GM12878 (cell line): ENCODE results near the gene ENGASE. TPM values are rescaled to one million over a fixed set of nuclear protein-coding genes. Genes with fewer than 3 reads are reported as not detected.

ENCODE experiments used
- ATAC-seq: fragments of 200-7000 bp; cut with Tn5 transposase; 3 replicates; pipeline ENCODE4 v1.9.1; 2020; ENCODE audit warnings: mild to moderate bottlenecking, moderate library complexity
- BruUV-seq: library from RNA; stranded (reverse); fragments of 400-500 nt; replicated peaks from 2 replicates; lab custom pipeline; 2021; lab: Mats Ljungman, UMichigan
- CTCF ChIA-PET: fragments of 300-600 bp; sonication (Branson Sonifier 250); formaldehyde crosslinking; extraction: SDS; loops from one replicate; lab custom pipeline; 2021; ENCODE audit warnings: inconsistent platforms; lab: Yijun Ruan, JAX
- POLR2A ChIA-PET: fragments of 350-600 bp; formaldehyde crosslinking; extraction: SDS; loops from one replicate; lab custom pipeline; 2021; ENCODE audit warnings: inconsistent platforms; lab: Charles Lee
- RAD21 ChIA-PET: fragments of 300-600 bp; sonication (Branson Sonifier 250); formaldehyde crosslinking; loops from one replicate; lab custom pipeline; 2023; ENCODE audit warnings: antibody characterized with exemption; ENCODE audit not compliant: unreplicated experiment; lab: Charles Lee
- SMC1A ChIA-PET: fragments of 300-600 bp; sonication (Branson Sonifier 250); formaldehyde crosslinking; loops from one replicate; lab custom pipeline; 2023; ENCODE audit not compliant: unreplicated experiment, uncharacterized antibody; lab: Charles Lee
- DNase-seq: peaks from one replicate; pipeline ENCODE4 v3.0.0-alpha.2; 2011; ENCODE audit warnings: low read depth, low spot score
- FAIRE-seq: peaks from 3 replicates; lab custom pipeline; 2011; peaks lifted over from hg19 to GRCh38; lab: Jason Lieb, UNC
- H2AFZ ChIP-seq: 2 replicates; pipeline ENCODE4 v1.6.0; 2011; ENCODE audit warnings: low read depth, low read length, control low read depth; ENCODE audit not compliant: control insufficient read depth
- H3K27ac ChIP-seq: 2 replicates; pipeline ENCODE4 v1.5.1; 2011; ENCODE audit warnings: control low read depth; ENCODE audit not compliant: control insufficient read depth, insufficient read depth
- H3K27me3 ChIP-seq, 2 experiments: replicated peaks in 1 of 2; 2 replicates each; pipeline versions ENCODE4 v1.6.0 to v1.6.1; 2011; ENCODE audit warnings: low read length in 1 of 2; ENCODE audit not compliant: control insufficient read depth in 2 of 2, insufficient read depth in 2 of 2
- H3K36me3 ChIP-seq, 2 experiments: 2 replicates each; pipeline ENCODE4 v1.5.1; 2011; ENCODE audit warnings: low read length in 1 of 2; ENCODE audit not compliant: control insufficient read depth in 2 of 2, insufficient read depth in 2 of 2
- H3K4me1 ChIP-seq: 2 replicates; pipeline ENCODE4 v1.6.1; 2011; ENCODE audit warnings: mild to moderate bottlenecking, low read length, moderate library complexity, mixed read lengths; ENCODE audit not compliant: control insufficient read depth, insufficient read depth
- H3K4me2 ChIP-seq: 2 replicates; pipeline ENCODE4 v1.6.0; 2011; ENCODE audit warnings: control low read depth; ENCODE audit not compliant: control insufficient read depth, insufficient read depth
- H3K4me3 ChIP-seq: fragments of 200-600 bp; sonication (generic); 2 replicates; pipeline ENCODE4 v1.5.1; 2016
- H3K79me2 ChIP-seq: 2 replicates; pipeline ENCODE4 v1.6.0; 2011; ENCODE audit warnings: low read length; ENCODE audit not compliant: control insufficient read depth, insufficient read depth
- H3K9ac ChIP-seq: 2 replicates; pipeline ENCODE4 v1.8.0; 2011; ENCODE audit warnings: low read length, control low read depth, mixed read lengths; ENCODE audit not compliant: control insufficient read depth, insufficient read depth
- H3K9me3 ChIP-seq: replicated peaks from 3 replicates; pipeline ENCODE4 v1.5.1; 2011; ENCODE audit warnings: mild to moderate bottlenecking, low read length; ENCODE audit not compliant: control insufficient read depth, insufficient read depth
- H4K20me1 ChIP-seq: 2 replicates; pipeline ENCODE4 v1.6.0; 2011; ENCODE audit not compliant: control insufficient read depth, insufficient read depth
- BHLHE40 ChIP-seq, 2 experiments: fragments of 450-650 bp in 1 of 2; IDR thresholded peaks; 2 replicates each; pipeline ENCODE4 v1.6.1; 2011 to 2017; ENCODE audit warnings: low read depth in 2 of 2, borderline replicate concordance in 1 of 2, improper control_type of control experiment in 1 of 2, low read length in 1 of 2, mild to moderate bottlenecking in 1 of 2
- CHD2 ChIP-seq: IDR thresholded peaks from 2 replicates; pipeline ENCODE4 v1.6.1; 2011; ENCODE audit warnings: low read depth, low read length, improper control_type of control experiment, borderline replicate concordance
- CREB1 ChIP-seq: IDR thresholded peaks from 2 replicates; pipeline ENCODE4 v1.6.1; 2012; ENCODE audit warnings: low read depth, mild to moderate bottlenecking, inconsistent platforms
- HCFC1 ChIP-seq: fragments of 150-350 bp; IDR thresholded peaks from 2 replicates; pipeline ENCODE4 v1.6.1; 2014; ENCODE audit warnings: low read length
- IKZF1 ChIP-seq: fragments of 450-650 bp; conservative IDR thresholded peaks from 2 replicates; pipeline ENCODE4 v1.6.1; 2017; ENCODE audit warnings: antibody characterized with exemption, mild to moderate bottlenecking
- NRF1 ChIP-seq: conservative IDR thresholded peaks from 2 replicates; pipeline ENCODE4 v1.6.1; 2011; ENCODE audit warnings: mild to moderate bottlenecking, low read depth, low read length, improper control_type of control experiment
- PRDM15 ChIP-seq: fragments of 450-650 bp; formaldehyde crosslinking; IDR thresholded peaks from 2 replicates; pipeline ENCODE4 v1.4.0; 2020; ENCODE audit warnings: mild to moderate bottlenecking, moderate library complexity
- RAD21 ChIP-seq: IDR thresholded peaks from 2 replicates; pipeline ENCODE4 v1.6.1; 2011; ENCODE audit warnings: mild to moderate bottlenecking, low read depth, low read length, moderate library complexity; ENCODE audit not compliant: insufficient read depth
- RAD51 ChIP-seq: fragments of 450-650 bp; IDR thresholded peaks from 2 replicates; pipeline ENCODE4 v1.6.1; 2016; ENCODE audit warnings: moderate library complexity, mild to moderate bottlenecking, inconsistent platforms
- RCOR1 ChIP-seq: conservative IDR thresholded peaks from 2 replicates; pipeline ENCODE4 v1.6.1; 2012; ENCODE audit warnings: low read depth, low read length, improper control_type of control experiment
- SIN3A ChIP-seq: IDR thresholded peaks from 2 replicates; pipeline ENCODE4 v1.6.1; 2012; ENCODE audit warnings: low read depth, low read length, improper control_type of control experiment
- SMARCA5 ChIP-seq: fragments of 450-650 bp; IDR thresholded peaks from 2 replicates; pipeline ENCODE4 v1.6.1; 2017; ENCODE audit warnings: mild to moderate bottlenecking
- STAT3 ChIP-seq: IDR thresholded peaks from 2 replicates; pipeline ENCODE4 v1.6.1; 2011; ENCODE audit warnings: low read depth, low read length, improper control_type of control experiment
- ZBED1 ChIP-seq: IDR thresholded peaks from 2 replicates; pipeline ENCODE4 v1.6.1; 2016; ENCODE audit warnings: borderline replicate concordance
- ZNF384 ChIP-seq: IDR thresholded peaks from 2 replicates; pipeline ENCODE4 v1.6.1; 2012; ENCODE audit warnings: low read depth, mild to moderate bottlenecking, low read length, improper control_type of control experiment, borderline replicate concordance
- ZZZ3 ChIP-seq: IDR thresholded peaks from 2 replicates; pipeline ENCODE4 v1.6.1; 2011; ENCODE audit warnings: low read depth; ENCODE audit not compliant: control insufficient read depth, insufficient read length
- whole genome bisulfite sequencing: methylation state at CpG from one replicate; pipeline ENCODE4 v1.1.6; 2016; ENCODE audit warnings: low lambda C conversion rate; ENCODE audit not compliant: insufficient replicate concordance, insufficient coverage; ENCODE audit errors: missing lambda C conversion rate; 5-methylcytosine and 5-hydroxymethylcytosine counted together
- in situ Hi-C: fragments of 300-500 bp; cut with MboI; formaldehyde crosslinking; loops from 9 replicates; pipeline ENCODE4 v1.14.3; 2018; ENCODE audit warnings: mixed read lengths
- intact Hi-C: fragments of 100-400 bp; cut with micrococcal nuclease; formaldehyde crosslinking; loops from one replicate; pipeline ENCODE4 v1.14.2; 2022; ENCODE audit not compliant: unreplicated experiment
- polyA plus RNA-seq, 11 experiments: library from polyadenylated mRNA; depleted of rRNA in 4 of 11; unstranded in 6 of 11; stranded (reverse) in 5 of 11; fragments of >200 nt; fragmentation: Nextera tagmentation in 4 of 11; fragmentation: Illumina TruSeq in 1 of 11; extraction: Ambion mirVana in 4 of 11; extraction: Trizol in 1 of 11; gene quantifications; 1 replicate in 1 of 11; 2 replicates in 10 of 11; pipeline versions ENCODE4 v1.2.1 to v1.2.3, GENCODE V29; 2011 to 2016; ENCODE audit warnings: inconsistent platforms in 2 of 11, missing spikeins in 2 of 11, low read depth in 1 of 11
- total RNA-seq, 4 experiments: library from RNA; depleted of rRNA in 3 of 4; stranded (reverse); fragments of >200 nt in 3 of 4; fragmentation: Illumina TruSeq in 1 of 4; extraction: Trizol in 1 of 4; gene quantifications; 2 replicates each; pipeline versions ENCODE4 v1.2.1 to v1.2.3, GENCODE V29; 2013 to 2021
- TF ChIP-seq, protein P1 (sequence below): fragments of 450-650 bp; formaldehyde crosslinking; IDR thresholded peaks from 2 replicates; pipeline ENCODE4 v1.4.0; 2022; ENCODE audit warnings: mild to moderate bottlenecking, moderate library complexity

The ENGASE gene
- total and polyA plus RNA-seq, 10 of the 15 experiments (the other 5 are each of a cell fraction or from before 2014, with no cell fraction given): 0.18 to 28.9 (median 10.5) TPM

DNA sequence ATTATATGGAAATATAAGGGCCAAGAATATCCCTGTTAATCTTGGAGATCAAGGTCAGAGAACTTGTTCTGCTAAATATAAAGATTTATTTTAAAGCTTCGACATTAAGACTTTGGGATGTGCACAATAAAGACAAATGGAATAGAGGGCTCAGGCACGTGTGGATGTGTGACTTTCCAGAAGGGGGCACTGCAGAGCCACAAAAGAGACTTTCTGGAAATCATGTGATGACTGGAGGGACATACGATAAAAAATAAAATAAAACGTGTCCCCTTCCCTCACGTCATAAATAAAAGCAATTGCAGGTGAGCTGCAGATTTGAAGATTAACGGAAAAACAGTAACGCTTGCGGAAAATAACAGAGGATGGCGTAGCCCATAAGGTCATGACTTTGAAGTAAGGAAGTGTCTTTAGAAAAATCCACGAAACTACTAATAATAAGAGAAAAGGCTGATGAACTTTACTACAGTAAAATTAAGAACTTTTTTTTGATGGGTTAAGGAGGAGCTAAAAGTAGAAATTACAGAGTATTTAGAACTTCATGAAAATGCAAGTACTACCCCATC lies 9.4 kb upstream of the ENGASE start:
- WGBS: 48% methylated on average over 10 of the region's 10 CpGs
- SMC1A ChIA-PET: interaction anchor here (1.4 kb wide), 1 partner anchor 17 kb away, joined by 4 read pairs; no protein-coding TSS in a partner anchor
- CTCF ChIA-PET: interaction anchor here (1.0 to 2.7 kb wide), 7 partner anchors 17 to 547 kb away, joined by 3 to 12 read pairs (median 4); no protein-coding TSS in a partner anchor
- ATAC-seq (peak; percentile 51; the same call in 1 of the 3 replicates), DNase-seq (no peak), FAIRE-seq (no peak)
- Histone ChIP-seq H3K4me3 (no peak overlapping the region), H4K20me1 (no peaks in the 10 kb centered on the region), H2AFZ (no peak overlapping the region), H3K9ac (no peak overlapping the region), H3K4me2 (no peak overlapping the region), H3K4me1 (no peaks in the 10 kb centered on the region), H3K27ac (no peak overlapping the region), H3K36me3 (no peaks in the 10 kb centered on the region), H3K27me3 (no peaks in the 10 kb centered on the region), H3K79me2 (no peaks in the 10 kb centered on the region), H3K9me3 (no peaks in the 10 kb centered on the region)
- POLR2A ChIA-PET: no interaction called here
- RAD21 ChIA-PET: no interaction called here
- in situ Hi-C loops: no loop called here
- intact Hi-C loops: no loop called here
- BruUV-seq: no TSS peak
- no peak for TF ChIP-seq RCOR1
- no peak for TF ChIP-seq ZZZ3
- no peak for TF ChIP-seq ZNF384
- peak; percentile 24 to 46; a peak in 1 of 4 replicates for TF ChIP-seq BHLHE40 (IDR thresholded peaks at IDR 0.05; ENCODE audit: borderline replicate concordance in 1 of 2, low read depth in 2 of 2, low read length in 1 of 2)
- TF ChIP-seq NRF1: no peak
- TF ChIP-seq CREB1: no peak
- no peak for TF ChIP-seq HCFC1
- TF ChIP-seq IKZF1: no peak
- TF ChIP-seq SIN3A: no peak
- no peak for TF ChIP-seq CHD2
- no peak for TF ChIP-seq STAT3
- TF ChIP-seq, protein P1, sequence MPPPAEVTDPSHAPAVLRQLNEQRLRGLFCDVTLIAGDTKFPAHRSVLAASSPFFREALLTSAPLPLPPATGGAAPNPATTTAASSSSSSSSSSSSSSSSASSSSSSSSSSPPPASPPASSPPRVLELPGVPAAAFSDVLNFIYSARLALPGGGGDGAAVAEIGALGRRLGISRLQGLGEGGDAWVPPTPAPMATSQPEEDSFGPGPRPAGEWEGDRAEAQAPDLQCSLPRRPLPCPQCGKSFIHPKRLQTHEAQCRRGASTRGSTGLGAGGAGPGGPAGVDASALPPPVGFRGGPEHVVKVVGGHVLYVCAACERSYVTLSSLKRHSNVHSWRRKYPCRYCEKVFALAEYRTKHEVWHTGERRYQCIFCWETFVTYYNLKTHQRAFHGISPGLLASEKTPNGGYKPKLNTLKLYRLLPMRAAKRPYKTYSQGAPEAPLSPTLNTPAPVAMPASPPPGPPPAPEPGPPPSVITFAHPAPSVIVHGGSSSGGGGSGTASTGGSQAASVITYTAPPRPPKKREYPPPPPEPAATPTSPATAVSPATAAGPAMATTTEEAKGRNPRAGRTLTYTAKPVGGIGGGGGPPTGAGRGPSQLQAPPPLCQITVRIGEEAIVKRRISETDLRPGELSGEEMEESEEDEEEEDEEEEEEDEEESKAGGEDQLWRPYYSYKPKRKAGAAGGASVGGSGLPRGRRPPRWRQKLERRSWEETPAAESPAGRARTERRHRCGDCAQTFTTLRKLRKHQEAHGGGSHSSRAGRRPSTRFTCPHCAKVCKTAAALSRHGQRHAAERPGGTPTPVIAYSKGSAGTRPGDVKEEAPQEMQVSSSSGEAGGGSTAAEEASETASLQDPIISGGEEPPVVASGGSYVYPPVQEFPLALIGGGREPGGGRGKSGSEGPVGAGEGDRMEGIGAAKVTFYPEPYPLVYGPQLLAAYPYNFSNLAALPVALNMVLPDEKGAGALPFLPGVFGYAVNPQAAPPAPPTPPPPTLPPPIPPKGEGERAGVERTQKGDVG (CRISPR knock-in tag): no peak
- peak; percentile 38; the same call in 1 of the 2 replicates for TF ChIP-seq RAD21
- TF ChIP-seq RAD51: peak; percentile 57; the same call in 1 of the 2 replicates
- no peak for TF ChIP-seq PRDM15 (CRISPR knock-in tag)
- TF ChIP-seq ZBED1: no peak
- no peak for TF ChIP-seq SMARCA5
